Measurements from ENCODE around the gene TMSB10. TPM values are rescaled to one million over a fixed set of nuclear protein-coding genes. Genes with fewer than 3 reads are reported as not detected.
A peak's percentile ranks its signal among the peaks of the same experiment; 100 is the strongest.

Gene TMSB10
- total and polyA plus RNA-seq, 2 of the 13 experiments (the other 11 are each of a cell fraction or from before 2014, with no cell fraction given) = 665 to 708 TPM

DNA sequence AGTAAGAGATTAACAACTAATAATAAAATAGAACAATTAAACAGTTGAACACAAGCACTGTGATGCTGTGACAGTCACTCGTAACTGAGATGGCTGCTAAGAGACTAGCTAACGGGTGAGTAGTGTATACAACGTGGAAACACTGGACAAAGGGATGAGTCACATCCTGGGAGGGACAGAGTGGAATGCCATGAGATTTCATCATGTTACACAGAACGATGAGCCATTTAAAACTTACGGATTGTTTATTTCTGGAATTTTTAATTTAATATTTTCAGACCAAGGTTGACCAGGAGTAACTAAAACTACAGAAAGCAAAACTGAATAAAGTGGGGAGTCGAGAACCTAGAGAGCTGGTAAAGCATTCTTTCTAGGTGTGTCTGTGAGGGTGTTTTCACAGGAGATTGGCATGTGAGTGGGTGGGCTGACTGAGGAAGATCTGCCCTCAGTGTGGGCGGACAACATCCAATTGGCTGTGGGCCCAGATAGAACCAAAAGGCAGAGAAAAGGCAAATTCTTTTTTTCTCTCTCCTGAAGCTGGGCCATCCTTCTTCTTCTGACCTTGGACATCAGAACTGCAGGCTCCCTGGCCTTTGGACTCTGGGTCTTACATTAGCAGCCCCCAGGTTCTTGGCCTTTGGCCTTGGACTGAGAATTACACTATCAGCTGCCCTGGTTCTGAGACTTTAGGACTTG, 14.6 kb downstream of the TMSB10 start (continued):
- peak; percentile 91; the same call in 1 of the 2 replicates for TF ChIP-seq FOXK1 (CRISPR knock-in tag; IDR thresholded peaks at IDR 0.05; ENCODE audit: borderline replicate concordance, low read depth)
- TF ChIP-seq SRSF9 (IDR thresholded peaks at IDR 0.05; ENCODE audit: borderline replicate concordance, insufficient read depth, low read depth, low read length, poor library complexity, severe bottlenecking) = no peak
- TF ChIP-seq MAFK (conservative IDR thresholded peaks at IDR 0.05 in 1 of 2, IDR thresholded peaks at IDR 0.05 in 1 of 2; ENCODE audit: low read length in 2 of 2) = no peak
- peak; percentile 13 for TF ChIP-seq SKI (IDR thresholded peaks at IDR 0.05; ENCODE audit: partially characterized antibody)
- TF ChIP-seq ZNF329 (CRISPR knock-in tag; IDR thresholded peaks at IDR 0.05; ENCODE audit: low read depth) = no peak
- TF ChIP-seq, protein P1, sequence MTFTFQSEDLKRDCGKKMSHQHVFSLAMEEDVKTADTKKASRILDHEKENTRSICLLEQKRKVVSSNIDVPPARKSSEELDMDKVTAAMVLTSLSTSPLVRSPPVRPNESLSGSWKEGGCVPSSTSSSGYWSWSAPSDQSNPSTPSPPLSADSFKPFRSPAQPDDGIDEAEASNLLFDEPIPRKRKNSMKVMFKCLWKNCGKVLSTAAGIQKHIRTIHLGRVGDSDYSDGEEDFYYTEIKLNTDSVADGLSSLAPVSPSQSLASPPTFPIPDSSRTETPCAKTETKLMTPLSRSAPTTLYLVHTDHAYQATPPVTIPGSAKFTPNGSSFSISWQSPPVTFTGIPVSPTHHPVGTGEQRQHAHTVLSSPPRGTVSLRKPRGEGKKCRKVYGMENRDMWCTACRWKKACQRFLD (CRISPR knock-in tag; IDR thresholded peaks at IDR 0.05; ENCODE audit: borderline replicate concordance) = no peak
- no peak for TF ChIP-seq RORA (CRISPR knock-in tag; IDR thresholded peaks at IDR 0.05)
- TF ChIP-seq NR2F2 (IDR thresholded peaks at IDR 0.05; ENCODE audit: borderline replicate concordance, low read depth) = 0 out of 2 replicates have a peak, but pooled peaks have one; percentile 24
- TF ChIP-seq ZNF331 (CRISPR knock-in tag; IDR thresholded peaks at IDR 0.05) = peak; percentile 75; the same call in 1 of the 2 replicates
- no peak for TF ChIP-seq HNRNPK (IDR thresholded peaks at IDR 0.05; ENCODE audit: low read depth, low read length, poor library complexity, severe bottlenecking)
- TF ChIP-seq ZNF709 (CRISPR knock-in tag; IDR thresholded peaks at IDR 0.05) = no peak; the same call in 1 of the 2 replicates
- TF ChIP-seq, protein P2, sequence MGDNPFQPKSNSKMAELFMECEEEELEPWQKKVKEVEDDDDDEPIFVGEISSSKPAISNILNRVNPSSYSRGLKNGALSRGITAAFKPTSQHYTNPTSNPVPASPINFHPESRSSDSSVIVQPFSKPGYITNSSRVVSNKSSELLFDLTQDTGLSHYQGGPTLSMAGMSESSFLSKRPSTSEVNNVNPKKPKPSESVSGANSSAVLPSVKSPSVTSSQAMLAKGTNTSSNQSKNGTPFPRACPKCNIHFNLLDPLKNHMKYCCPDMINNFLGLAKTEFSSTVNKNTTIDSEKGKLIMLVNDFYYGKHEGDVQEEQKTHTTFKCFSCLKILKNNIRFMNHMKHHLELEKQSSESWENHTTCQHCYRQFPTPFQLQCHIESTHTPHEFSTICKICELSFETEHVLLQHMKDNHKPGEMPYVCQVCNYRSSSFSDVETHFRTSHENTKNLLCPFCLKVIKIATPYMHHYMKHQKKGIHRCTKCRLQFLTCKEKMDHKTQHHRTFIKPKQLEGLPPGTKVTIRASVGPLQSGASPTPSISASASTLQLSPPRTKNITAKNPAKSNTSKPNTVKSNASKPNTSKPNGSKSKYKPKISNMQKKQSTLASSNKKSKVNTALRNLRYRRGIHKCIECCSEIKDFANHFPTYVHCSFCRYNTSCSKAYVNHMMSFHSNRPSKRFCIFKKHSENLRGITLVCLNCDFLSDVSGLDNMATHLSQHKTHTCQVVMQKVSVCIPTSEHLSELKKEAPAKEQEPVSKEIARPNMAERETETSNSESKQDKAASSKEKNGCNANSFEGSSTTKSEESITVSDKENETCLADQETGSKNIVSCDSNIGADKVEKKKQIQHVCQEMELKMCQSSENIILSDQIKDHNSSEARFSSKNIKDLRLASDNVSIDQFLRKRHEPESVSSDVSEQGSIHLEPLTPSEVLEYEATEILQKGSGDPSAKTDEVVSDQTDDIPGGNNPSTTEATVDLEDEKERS (CRISPR knock-in tag; IDR thresholded peaks at IDR 0.05) = no peak
- no peak for TF ChIP-seq ZNF451 (CRISPR knock-in tag; IDR thresholded peaks at IDR 0.05)
- no peak for TF ChIP-seq KAT7 (CRISPR knock-in tag; IDR thresholded peaks at IDR 0.05; ENCODE audit: borderline replicate concordance)
- no peak for TF ChIP-seq NONO (IDR thresholded peaks at IDR 0.05)
- no peak for TF ChIP-seq NONO (CRISPR knock-in tag; conservative IDR thresholded peaks at IDR 0.05)
- peak; percentile 57; the same call in 1 of the 2 replicates for TF ChIP-seq ZNF614 (CRISPR knock-in tag; IDR thresholded peaks at IDR 0.05; ENCODE audit: borderline replicate concordance)
- peak; percentile 47; the same call in 1 of the 2 replicates for TF ChIP-seq ZNF12 (CRISPR knock-in tag; IDR thresholded peaks at IDR 0.05)
- no peak for TF ChIP-seq ZNF264 (CRISPR knock-in tag; IDR thresholded peaks at IDR 0.05)
- TF ChIP-seq HNF4G (IDR thresholded peaks at IDR 0.05; ENCODE audit: borderline replicate concordance, low read depth, low read length) = peak; percentile 84
- TF ChIP-seq HNF4G (CRISPR knock-in tag; IDR thresholded peaks at IDR 0.05; ENCODE audit: borderline replicate concordance, low read depth) = 0 out of 2 replicates have a peak, but pooled peaks have one; percentile 54
- TF ChIP-seq AGO2 (optimal IDR thresholded peaks at IDR 0.05; ENCODE audit: low read depth, low read length) = no peak
- TF ChIP-seq ZNF782 (CRISPR knock-in tag; IDR thresholded peaks at IDR 0.05; ENCODE audit: borderline replicate concordance) = no peak
- no peak for TF ChIP-seq MLLT10 (CRISPR knock-in tag; IDR thresholded peaks at IDR 0.05)

Data from HepG2 (cell line).